Smooth muscle cell (in vitro differentiated cells): Measurements from ENCODE around the gene SBF2. TPM values are rescaled to one million over a fixed set of nuclear protein-coding genes. Genes with fewer than 3 reads are reported as not detected.

Experiments used
- DNase-seq: peaks from one replicate; lab custom pipeline; 2025; ENCODE audit not compliant: unreplicated experiment; lab: John Stamatoyannopoulos, UW
- H2AFZ ChIP-seq: fragments of 200-600 bp; sonication (generic); 2 replicates; pipeline ENCODE4 v1.6.0; 2016; ENCODE audit warnings: antibody characterized with exemption, low read depth, mild to moderate bottlenecking
- H3F3A ChIP-seq: fragments of 200-600 bp; sonication (generic); 2 replicates; pipeline ENCODE4 v1.6.0; 2017; ENCODE audit warnings: antibody characterized with exemption, low read depth
- H3K27ac ChIP-seq: fragments of 200-600 bp; sonication (generic); 2 replicates; pipeline ENCODE4 v1.5.1; 2016; ENCODE audit warnings: low read depth, mild to moderate bottlenecking
- H3K27me3 ChIP-seq: fragments of 200-600 bp; sonication (generic); 2 replicates; pipeline ENCODE4 v1.6.1; 2016; ENCODE audit warnings: low read depth, mild to moderate bottlenecking
- H3K36me3 ChIP-seq: fragments of 200-600 bp; sonication (generic); 2 replicates; pipeline ENCODE4 v1.5.1; 2016; ENCODE audit warnings: low read depth
- H3K4me1 ChIP-seq: fragments of 200-600 bp; sonication (generic); 2 replicates; pipeline ENCODE4 v1.5.1; 2016; ENCODE audit warnings: low read depth
- H3K4me2 ChIP-seq: fragments of 200-600 bp; sonication (generic); 2 replicates; pipeline ENCODE4 v1.6.0; 2016; ENCODE audit warnings: mild to moderate bottlenecking
- H3K4me3 ChIP-seq: fragments of 200-600 bp; sonication (generic); 2 replicates; pipeline ENCODE4 v1.5.1; 2016; ENCODE audit warnings: mild to moderate bottlenecking
- H3K79me2 ChIP-seq: fragments of 200-600 bp; sonication (generic); 2 replicates; pipeline ENCODE4 v1.6.0; 2016; ENCODE audit warnings: low read depth, mild to moderate bottlenecking
- H3K9ac ChIP-seq: fragments of 200-600 bp; sonication (generic); 2 replicates; pipeline ENCODE4 v1.6.0; 2016; ENCODE audit warnings: low read depth
- H3K9me3 ChIP-seq: fragments of 200-600 bp; sonication (generic); replicated peaks from 2 replicates; pipeline ENCODE4 v1.5.1; 2016; ENCODE audit warnings: low read depth
- H4K20me1 ChIP-seq: fragments of 200-600 bp; sonication (generic); 2 replicates; pipeline ENCODE4 v1.6.0; 2016; ENCODE audit warnings: low read depth
- WGBS: methylation state at CpG from one replicate; pipeline ENCODE4 v1.1.7; 2016; ENCODE audit warnings: low lambda C conversion rate; 5-methylcytosine and 5-hydroxymethylcytosine counted together
- polyA plus RNA-seq: library from polyadenylated mRNA; unstranded; fragments of >200 nt; fragmentation: Nextera tagmentation; extraction: Ambion mirVana; gene quantifications from 2 replicates; pipeline ENCODE4 v1.2.1, GENCODE V29; 2016
- total RNA-seq: library from RNA; depleted of rRNA; stranded (reverse); fragments of >200 nt; gene quantifications from 2 replicates; pipeline ENCODE4 v1.2.3, GENCODE V29; 2014
- TF ChIP-seq, protein P1 (sequence below): fragments of 200-600 bp; sonication (generic); IDR thresholded peaks from 2 replicates; pipeline ENCODE4 v1.5.1; 2017; ENCODE audit warnings: borderline replicate concordance, mild to moderate bottlenecking, antibody characterized with exemption; ENCODE audit not compliant: insufficient read depth, poor library complexity, severe bottlenecking

Gene SBF2
- total and polyA plus RNA-seq, 2 experiments from 2014 or later: 19.0 to 80.7 TPM

DNA sequence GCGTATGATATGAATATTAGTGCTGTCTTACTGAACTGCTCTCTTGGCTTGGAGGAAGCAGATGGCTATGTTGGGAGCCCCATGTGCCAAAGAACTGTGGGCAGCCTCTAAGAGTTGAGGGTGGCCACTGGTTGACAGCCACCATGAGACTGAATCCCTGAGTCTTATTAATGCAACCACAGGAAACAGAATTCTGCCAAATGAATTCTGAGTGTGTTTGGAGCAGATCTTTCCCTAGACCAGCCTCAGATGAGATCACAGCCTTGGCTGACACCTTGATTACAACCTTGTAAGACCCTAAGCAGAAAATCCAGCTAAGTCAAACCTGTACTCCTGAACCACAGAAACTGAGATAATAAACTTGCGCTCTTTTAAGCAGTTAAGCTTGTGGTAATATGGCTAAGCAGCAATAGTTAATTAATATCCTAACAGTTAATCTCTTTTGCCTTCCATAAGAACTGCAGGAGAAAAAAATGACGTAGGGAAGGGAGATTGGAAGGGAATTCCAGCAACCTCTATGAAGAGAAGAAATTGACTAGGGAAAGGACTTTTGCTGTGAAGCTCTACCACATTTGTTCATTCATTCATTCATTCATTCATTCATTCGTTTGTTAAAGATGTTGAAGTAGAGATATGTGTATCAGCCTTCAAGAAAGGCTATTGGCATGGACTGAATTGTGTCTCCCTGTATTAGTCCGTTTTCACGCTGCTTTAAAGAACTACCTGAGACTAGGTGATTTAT, 37.7 kb upstream of the SBF2 start:
- Histone ChIP-seq H3K4me3 (no peak overlapping the region), H3K36me3 (no peaks in the 10 kb centered on the region), H2AFZ (no peak overlapping the region), H3K9me3 (no peaks in the 10 kb centered on the region), H3K79me2 (no peaks in the 10 kb centered on the region), H3K27ac (no peak overlapping the region), H4K20me1 (no peaks in the 10 kb centered on the region), H3F3A (no peaks in the 10 kb centered on the region), H3K4me2 (no peak overlapping the region), H3K4me1 (no peaks in the 10 kb centered on the region), H3K27me3 (no peaks in the 10 kb centered on the region), H3K9ac (no peak overlapping the region)
- TF ChIP-seq, protein P1, sequence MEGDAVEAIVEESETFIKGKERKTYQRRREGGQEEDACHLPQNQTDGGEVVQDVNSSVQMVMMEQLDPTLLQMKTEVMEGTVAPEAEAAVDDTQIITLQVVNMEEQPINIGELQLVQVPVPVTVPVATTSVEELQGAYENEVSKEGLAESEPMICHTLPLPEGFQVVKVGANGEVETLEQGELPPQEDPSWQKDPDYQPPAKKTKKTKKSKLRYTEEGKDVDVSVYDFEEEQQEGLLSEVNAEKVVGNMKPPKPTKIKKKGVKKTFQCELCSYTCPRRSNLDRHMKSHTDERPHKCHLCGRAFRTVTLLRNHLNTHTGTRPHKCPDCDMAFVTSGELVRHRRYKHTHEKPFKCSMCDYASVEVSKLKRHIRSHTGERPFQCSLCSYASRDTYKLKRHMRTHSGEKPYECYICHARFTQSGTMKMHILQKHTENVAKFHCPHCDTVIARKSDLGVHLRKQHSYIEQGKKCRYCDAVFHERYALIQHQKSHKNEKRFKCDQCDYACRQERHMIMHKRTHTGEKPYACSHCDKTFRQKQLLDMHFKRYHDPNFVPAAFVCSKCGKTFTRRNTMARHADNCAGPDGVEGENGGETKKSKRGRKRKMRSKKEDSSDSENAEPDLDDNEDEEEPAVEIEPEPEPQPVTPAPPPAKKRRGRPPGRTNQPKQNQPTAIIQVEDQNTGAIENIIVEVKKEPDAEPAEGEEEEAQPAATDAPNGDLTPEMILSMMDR: no peak
- no peak for DNase-seq
- 89% methylated on average over 6 of the region's 6 CpGs for WGBS

DNA sequence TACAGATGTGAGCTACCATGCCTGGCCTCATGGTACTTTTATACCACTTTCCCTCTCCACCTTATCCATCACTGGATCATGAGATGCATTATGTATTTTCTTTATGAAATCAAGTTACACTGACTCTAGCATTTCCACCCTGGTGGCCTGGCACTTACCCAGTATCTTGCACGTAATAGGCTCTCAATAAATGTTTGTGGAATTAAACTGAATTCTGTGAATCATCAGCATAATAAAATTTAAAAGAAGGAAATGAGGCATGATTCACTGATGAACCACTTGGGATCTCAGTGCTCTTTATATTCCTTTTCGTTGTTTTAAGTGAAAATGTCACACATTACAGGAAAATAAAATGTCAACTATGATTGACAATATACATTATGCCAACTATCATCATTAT, 35.9 kb upstream of the SBF2 start:
- Histone ChIP-seq H4K20me1 (no peaks in the 10 kb centered on the region), H3K4me1 (no peaks in the 10 kb centered on the region), H3F3A (no peaks in the 10 kb centered on the region), H3K79me2 (no peaks in the 10 kb centered on the region), H3K27me3 (no peaks in the 10 kb centered on the region), H3K27ac (no peak overlapping the region), H3K4me3 (no peak overlapping the region), H3K9me3 (no peaks in the 10 kb centered on the region), H2AFZ (no peak overlapping the region), H3K9ac (no peak overlapping the region), H3K36me3 (no peaks in the 10 kb centered on the region), H3K4me2 (no peak overlapping the region)
- DNase-seq: no peak
- WGBS: 65% methylated on average over 2 of the region's 2 CpGs
- TF ChIP-seq, protein P1: no peak

DNA sequence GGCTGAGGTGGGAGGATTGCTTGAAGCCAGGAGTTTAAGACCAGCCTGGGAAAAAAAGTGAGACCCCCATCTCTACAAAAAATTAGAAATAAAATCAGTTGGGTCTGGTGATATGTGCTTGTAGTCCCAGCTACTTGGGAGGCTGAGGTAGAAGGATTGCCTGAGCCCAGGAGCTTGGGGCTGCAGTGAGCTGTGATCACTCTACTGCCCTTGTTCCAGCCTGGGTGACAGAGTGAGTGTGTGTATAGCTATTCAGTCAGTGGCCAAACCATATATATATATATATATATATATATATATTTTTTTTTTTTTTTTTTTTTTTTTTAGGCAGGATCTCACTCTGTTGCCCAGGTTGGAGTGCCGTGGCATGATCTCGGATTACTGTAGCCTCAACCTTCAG, 35.3 kb upstream of the SBF2 start:
- Histone ChIP-seq H3K9me3 (no peaks in the 10 kb centered on the region), H3K4me1 (no peaks in the 10 kb centered on the region)
- TF ChIP-seq, protein P1: no peak

More for the DNA sequence above, 35.3 kb upstream of the SBF2 start:
- DNase-seq: no peak
- Histone ChIP-seq H3K79me2 (no peaks in the 10 kb centered on the region), H3K36me3 (no peaks in the 10 kb centered on the region), H3K4me3 (no peak overlapping the region), H4K20me1 (no peaks in the 10 kb centered on the region), H3K9ac (no peak overlapping the region), H3K27ac (no peak overlapping the region), H2AFZ (no peak overlapping the region), H3F3A (no peaks in the 10 kb centered on the region), H3K4me2 (peak overlapping the region; percentile 6), H3K27me3 (no peaks in the 10 kb centered on the region)
- 86% methylated on average over 2 of the region's 2 CpGs for WGBS
